Lung (tissue), 13 donors: ENCODE results near the gene PON3. TPM values are rescaled to one million over a fixed set of nuclear protein-coding genes. Genes with fewer than 3 reads are reported as not detected.

Experiments used
- ATAC-seq: fragments of 200-7000 bp; cut with Tn5 transposase; one replicate; pipeline ENCODE4 v1.9.1; 2020; ENCODE audit warnings: moderate number of reproducible peaks; ENCODE audit not compliant: insufficient read depth, low FRiP score
- DNase-seq, 3 donors: peaks; one replicate each; pipeline ENCODE4 v3.0.0-alpha.2; 2013 to 2017
- H3K27ac ChIP-seq, 2 donors: one replicate each; pipeline ENCODE4 v1.5.1; 2013; ENCODE audit warnings: mild to moderate bottlenecking in 2 of 2, moderate library complexity in 2 of 2, control low read depth in 1 of 2, inconsistent platforms in 1 of 2, low read depth in 1 of 2, low read length in 1 of 2
- H3K27me3 ChIP-seq, 3 donors: one replicate each; pipeline ENCODE4 v1.5.1; 2013; ENCODE audit warnings: low read length in 2 of 3; ENCODE audit not compliant: control insufficient read depth in 3 of 3, insufficient read depth in 3 of 3
- H3K36me3 ChIP-seq, 4 donors: one replicate each; pipeline ENCODE4 v1.5.1; 2013; ENCODE audit warnings: low read length in 4 of 4, mild to moderate bottlenecking in 1 of 4, moderate library complexity in 1 of 4; ENCODE audit not compliant: control insufficient read depth in 4 of 4, insufficient read depth in 4 of 4
- H3K4me1 ChIP-seq, 5 donors: one replicate each; pipeline ENCODE4 v1.5.1; 2013; ENCODE audit warnings: low read length in 5 of 5, mild to moderate bottlenecking in 2 of 5, moderate library complexity in 1 of 5; ENCODE audit not compliant: control insufficient read depth in 5 of 5, insufficient read depth in 5 of 5
- H3K4me3 ChIP-seq: one replicate; pipeline ENCODE4 v1.5.1; 2013; ENCODE audit warnings: mild to moderate bottlenecking, control low read depth, moderate library complexity
- H3K9ac ChIP-seq, 2 donors: one replicate each; pipeline ENCODE4 v1.5.1; 2013; ENCODE audit warnings: low read length in 2 of 2, control low read depth in 1 of 2; ENCODE audit not compliant: insufficient read depth in 1 of 2
- H3K9me3 ChIP-seq, 4 donors: one replicate each; pipeline ENCODE4 v1.5.1; 2013; ENCODE audit warnings: low read length in 3 of 4, mild to moderate bottlenecking in 1 of 4, moderate library complexity in 1 of 4; ENCODE audit not compliant: control insufficient read depth in 4 of 4, insufficient read depth in 3 of 4
- WGBS, 2 donors: extraction: QIAGEN DNeasy Blood & Tissue Kit; methylation state at CpG; one replicate each; pipeline ENCODE4 v1.1.7; 2013; 5-methylcytosine and 5-hydroxymethylcytosine counted together
- polyA plus RNA-seq, 2 donors: library from polyadenylated mRNA; stranded (reverse); fragments of 200-250 nt; gene quantifications; one replicate each; pipeline ENCODE4 v1.2.1, GENCODE V29; 2013
- small RNA-seq: library from RNA; depleted of rRNA; stranded (forward); fragments of <200 nt; gene quantifications from one replicate; pipeline ENCODE3, GENCODE V24; 2014; ENCODE audit warnings: low replicate concordance
- total RNA-seq, 2 donors: library from RNA; depleted of rRNA in 1 of 2; stranded (reverse); fragments of >200 nt in 1 of 2; gene quantifications; one replicate each; pipeline ENCODE4 v1.2.1, GENCODE V29; 2014 to 2021
- TF ChIP-seq, protein P1 (sequence below): IDR thresholded peaks from 2 replicates; pipeline ENCODE4 v1.5.1; 2012; ENCODE audit warnings: mild to moderate bottlenecking; ENCODE audit errors: control extremely low read depth, extremely low read depth
- donor health status: control.
- donor health status: control.
- donor health status: Bipolar disorder and iron deficiency.
- donor health status: healthy.
- donor health status: DM: yes; HTN: yes; CAD: no.

Gene PON3
- total and polyA plus RNA-seq, 4 donors, result 13.2 to 28.0 (median 22.5) TPM

DNA sequence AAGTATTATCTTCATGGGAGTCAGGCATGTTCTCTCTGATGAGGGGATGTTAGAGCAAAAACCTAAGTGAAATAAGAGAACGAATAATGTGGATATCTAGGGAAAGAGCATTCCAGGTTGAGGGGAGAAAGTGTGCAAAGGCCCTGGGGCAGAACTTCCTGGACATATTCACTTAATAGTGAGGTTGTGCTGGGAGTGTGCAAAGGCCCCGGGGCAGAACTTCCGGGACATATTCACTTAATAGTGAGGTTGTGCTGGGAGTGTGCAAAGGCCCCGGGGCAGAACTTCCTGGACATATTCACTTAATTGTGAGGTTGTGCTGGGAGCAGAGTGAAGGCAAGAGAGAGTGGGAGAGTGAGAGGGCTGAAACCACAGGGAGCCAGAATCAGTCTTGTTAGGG, 83.6 kb downstream of the PON3 start:
- H3K27me3 ChIP-seq, result no peaks in the 10 kb centered on the region
- H3K36me3 ChIP-seq, result no peaks in the 10 kb centered on the region
- no peaks in the 10 kb centered on the region for H3K9me3 ChIP-seq
- H3K9ac ChIP-seq, result no peak overlapping the region
- ATAC-seq (no peak), DNase-seq (no peak)
- TF ChIP-seq, protein P1, sequence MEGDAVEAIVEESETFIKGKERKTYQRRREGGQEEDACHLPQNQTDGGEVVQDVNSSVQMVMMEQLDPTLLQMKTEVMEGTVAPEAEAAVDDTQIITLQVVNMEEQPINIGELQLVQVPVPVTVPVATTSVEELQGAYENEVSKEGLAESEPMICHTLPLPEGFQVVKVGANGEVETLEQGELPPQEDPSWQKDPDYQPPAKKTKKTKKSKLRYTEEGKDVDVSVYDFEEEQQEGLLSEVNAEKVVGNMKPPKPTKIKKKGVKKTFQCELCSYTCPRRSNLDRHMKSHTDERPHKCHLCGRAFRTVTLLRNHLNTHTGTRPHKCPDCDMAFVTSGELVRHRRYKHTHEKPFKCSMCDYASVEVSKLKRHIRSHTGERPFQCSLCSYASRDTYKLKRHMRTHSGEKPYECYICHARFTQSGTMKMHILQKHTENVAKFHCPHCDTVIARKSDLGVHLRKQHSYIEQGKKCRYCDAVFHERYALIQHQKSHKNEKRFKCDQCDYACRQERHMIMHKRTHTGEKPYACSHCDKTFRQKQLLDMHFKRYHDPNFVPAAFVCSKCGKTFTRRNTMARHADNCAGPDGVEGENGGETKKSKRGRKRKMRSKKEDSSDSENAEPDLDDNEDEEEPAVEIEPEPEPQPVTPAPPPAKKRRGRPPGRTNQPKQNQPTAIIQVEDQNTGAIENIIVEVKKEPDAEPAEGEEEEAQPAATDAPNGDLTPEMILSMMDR, result no peak
- H3K4me1 ChIP-seq, result no peaks in the 10 kb centered on the region
- H3K4me3 ChIP-seq, result no peak overlapping the region
- H3K27ac ChIP-seq, result no peak overlapping the region
- 94 to 98% methylated on average over 4 of the region's 4 CpGs for WGBS, 2 donors

DNA sequence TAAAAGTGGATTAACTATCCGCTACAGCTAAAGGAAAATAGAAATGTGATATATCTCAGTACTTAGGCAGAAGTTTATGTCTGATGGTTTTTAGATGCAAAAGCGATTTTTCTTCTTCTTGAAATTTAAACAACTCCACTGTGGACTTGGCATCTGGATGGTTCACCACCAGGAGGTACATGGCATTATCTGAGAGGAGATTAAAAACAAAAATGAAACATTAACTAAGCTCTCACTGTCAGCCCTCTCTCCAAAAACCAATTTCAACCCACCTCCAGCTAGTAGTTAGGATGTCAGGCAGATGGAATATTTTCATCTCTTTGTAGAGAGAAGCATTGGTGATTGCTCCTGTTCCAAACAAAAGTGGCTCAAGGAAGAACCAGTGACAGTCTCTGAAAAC, 84.8 kb downstream of the PON3 start:
- Histone ChIP-seq H3K9ac (no peak overlapping the region), H3K4me1 (no peaks in the 10 kb centered on the region), H3K27ac (no peak overlapping the region), H3K36me3 (no peaks in the 10 kb centered on the region), H3K27me3 (no peaks in the 10 kb centered on the region), H3K4me3 (no peak overlapping the region), H3K9me3 (no peaks in the 10 kb centered on the region)
- TF ChIP-seq, protein P1, result no peak
- 93 to 96% methylated on average over 2 of the region's 2 CpGs for WGBS, 2 donors
- ATAC-seq (no peak), DNase-seq (no peak)

DNA sequence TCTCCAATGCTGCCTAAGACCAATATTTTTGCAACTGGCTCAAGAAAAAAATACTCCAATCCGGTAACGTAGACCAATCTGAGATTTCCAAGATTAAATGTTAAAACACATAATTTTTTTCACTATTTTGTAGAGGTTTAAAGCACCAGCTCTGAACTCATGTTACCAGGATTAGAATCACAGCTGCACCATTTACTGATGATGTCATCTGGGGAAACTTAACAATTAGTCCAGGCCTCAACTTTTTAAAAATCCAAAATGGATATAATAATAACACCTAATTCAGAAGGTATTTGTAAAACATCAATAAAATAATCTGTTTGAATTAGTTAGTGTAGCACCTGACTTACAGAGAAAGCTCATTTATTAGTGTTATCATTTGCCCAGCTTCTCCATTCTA, 86.2 kb downstream of the PON3 start:
- Histone ChIP-seq H3K27ac (no peak overlapping the region), H3K4me1 (no peaks in the 10 kb centered on the region), H3K4me3 (no peak overlapping the region), H3K36me3 (no peaks in the 10 kb centered on the region), H3K27me3 (no peaks in the 10 kb centered on the region), H3K9ac (no peak overlapping the region), H3K9me3 (no peaks in the 10 kb centered on the region)
- 96 to 98% methylated on average over 2 of the region's 2 CpGs for WGBS, 2 donors
- no peak for ATAC-seq
- TF ChIP-seq, protein P1, result no peak
- no peak for DNase-seq

Small RNA genes within 50 kb of the gene (small RNA-seq; reads per million reads assigned to genes)
- gene AC004022.2, result not detected

Other genes starting within 250 kb of the PON3 start
- under 1 TPM; 0.20 to 0.98 TPM for gene PON1, start 71.8 kb downstream of the PON3 start, total RNA-seq
- 1 to 10 TPM in 1 of 2 donors, under 1 TPM in 1; 0.15 to 2.3 TPM for gene PON1, start 71.8 kb downstream of the PON3 start, polyA plus RNA-seq
- 100 to 1,000 TPM; 174 to 392 TPM for gene PON2, start 38.7 kb upstream of the PON3 start, total RNA-seq
- 100 to 1,000 TPM in 1 of 2 donors, 10 to 100 TPM in 1; 90.4 to 202 TPM for gene PON2, start 38.7 kb upstream of the PON3 start, polyA plus RNA-seq
- gene ASB4, start 89.6 kb upstream of the PON3 start, total RNA-seq, result 1 to 10 TPM in 1 of 2 donors, under 1 TPM in 1; 0.74 to 3.3 TPM
- under 1 TPM; 0.05 to 0.47 TPM for gene ASB4, start 89.6 kb upstream of the PON3 start, polyA plus RNA-seq
- 10 to 100 TPM; 42.3 to 86.9 TPM for gene PDK4, start 200.1 kb upstream of the PON3 start, total RNA-seq
- gene PDK4, start 200.1 kb upstream of the PON3 start, polyA plus RNA-seq, result 10 to 100 TPM; 20.1 to 27.9 TPM